Neutrophil (primary cell): ENCODE measurements around the gene SERPINB12.

Source experiments
- H3K27ac ChIP-seq: fragments of 200-600 bp; sonication (generic); 2 replicates; pipeline ENCODE4 v1.5.1; 2016; ENCODE audit warnings: mild to moderate bottlenecking, moderate library complexity
- H3K27me3 ChIP-seq: fragments of 200-600 bp; sonication (generic); 2 replicates; pipeline ENCODE4 v1.6.0; 2016; ENCODE audit warnings: mild to moderate bottlenecking
- H3K36me3 ChIP-seq: fragments of 200-600 bp; sonication (generic); 2 replicates; pipeline ENCODE4 v1.5.1; 2017
- H3K4me1 ChIP-seq, 2 experiments: fragments of 200-600 bp in 1 of 2; sonication (generic) in 1 of 2; 1 replicate in 1 of 2; 2 replicates in 1 of 2; pipeline versions ENCODE4 v1.5.1 to v1.6.1; 2013 to 2016; ENCODE audit warnings: low read depth in 1 of 2, low read length in 1 of 2, mild to moderate bottlenecking in 1 of 2, moderate library complexity in 1 of 2; ENCODE audit not compliant: control insufficient read depth in 1 of 2, insufficient read depth in 1 of 2
- H3K4me3 ChIP-seq, 2 experiments: fragments of 200-600 bp in 1 of 2; sonication (generic) in 1 of 2; 1 replicate in 1 of 2; 2 replicates in 1 of 2; pipeline ENCODE4 v1.5.1; 2013 to 2016; ENCODE audit warnings: low read depth in 1 of 2, low read length in 1 of 2, mild to moderate bottlenecking in 1 of 2, moderate library complexity in 1 of 2
- H3K9me3 ChIP-seq: fragments of 200-600 bp; sonication (generic); 2 replicates; pipeline ENCODE4 v1.5.1; 2016
- TF ChIP-seq, protein P1 (sequence below): fragments of 200-600 bp; sonication (generic); IDR thresholded peaks from 2 replicates; pipeline ENCODE4 v1.5.1; 2016; ENCODE audit warnings: antibody characterized with exemption

The SERPINB12 gene

DNA sequence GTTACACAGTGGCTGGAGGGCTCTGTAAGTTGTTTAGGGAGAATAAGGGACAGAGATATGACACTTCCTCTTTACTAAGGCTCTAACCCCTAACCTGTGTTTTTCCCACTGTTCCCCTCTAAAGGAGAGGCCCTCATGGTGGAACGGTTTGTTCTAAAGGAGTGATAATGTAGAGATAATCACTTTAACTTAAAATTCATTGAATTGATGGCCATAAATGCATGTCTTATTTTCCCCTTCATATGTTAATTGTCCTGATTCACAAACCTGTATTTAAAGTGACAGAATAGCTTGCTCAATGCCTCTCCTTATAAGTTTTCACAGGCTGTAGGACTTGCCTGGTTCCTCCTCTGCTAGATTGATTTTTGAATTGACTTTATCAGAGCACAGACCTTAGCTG is at the start of gene SERPINB12:
Gene SERPINB12 (plus strand): TSS at position 301 of the 400 bp plus-strand sequence. CDS start 13,791 bp downstream, outside the sequence.
- Histone ChIP-seq H3K36me3 (no peaks in the 10 kb centered on the region), H3K4me1 (no peaks in the 10 kb centered on the region), H3K27me3 (no peaks in the 10 kb centered on the region), H3K9me3 (no peaks in the 10 kb centered on the region), H3K4me3 (no peak within 1 kb of the TSS), H3K27ac (no peak within 1 kb of the TSS)
- TF ChIP-seq, protein P1, sequence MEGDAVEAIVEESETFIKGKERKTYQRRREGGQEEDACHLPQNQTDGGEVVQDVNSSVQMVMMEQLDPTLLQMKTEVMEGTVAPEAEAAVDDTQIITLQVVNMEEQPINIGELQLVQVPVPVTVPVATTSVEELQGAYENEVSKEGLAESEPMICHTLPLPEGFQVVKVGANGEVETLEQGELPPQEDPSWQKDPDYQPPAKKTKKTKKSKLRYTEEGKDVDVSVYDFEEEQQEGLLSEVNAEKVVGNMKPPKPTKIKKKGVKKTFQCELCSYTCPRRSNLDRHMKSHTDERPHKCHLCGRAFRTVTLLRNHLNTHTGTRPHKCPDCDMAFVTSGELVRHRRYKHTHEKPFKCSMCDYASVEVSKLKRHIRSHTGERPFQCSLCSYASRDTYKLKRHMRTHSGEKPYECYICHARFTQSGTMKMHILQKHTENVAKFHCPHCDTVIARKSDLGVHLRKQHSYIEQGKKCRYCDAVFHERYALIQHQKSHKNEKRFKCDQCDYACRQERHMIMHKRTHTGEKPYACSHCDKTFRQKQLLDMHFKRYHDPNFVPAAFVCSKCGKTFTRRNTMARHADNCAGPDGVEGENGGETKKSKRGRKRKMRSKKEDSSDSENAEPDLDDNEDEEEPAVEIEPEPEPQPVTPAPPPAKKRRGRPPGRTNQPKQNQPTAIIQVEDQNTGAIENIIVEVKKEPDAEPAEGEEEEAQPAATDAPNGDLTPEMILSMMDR: no peak

DNA sequence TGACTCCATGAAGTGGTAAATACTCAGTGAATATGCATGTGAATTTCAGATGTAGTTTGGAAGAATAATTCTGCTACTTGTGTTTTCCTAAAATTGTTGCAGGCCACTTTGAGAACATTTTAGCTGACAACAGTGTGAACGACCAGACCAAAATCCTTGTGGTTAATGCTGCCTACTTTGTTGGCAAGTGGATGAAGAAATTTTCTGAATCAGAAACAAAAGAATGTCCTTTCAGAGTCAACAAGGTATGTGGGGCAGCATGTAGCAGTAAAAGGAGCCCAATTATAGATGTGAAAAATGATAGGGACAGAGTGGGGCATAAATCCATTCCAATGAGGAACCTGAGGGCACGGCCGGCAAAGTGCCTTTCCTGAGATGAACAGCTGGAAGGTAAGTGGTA is 49.3 kb upstream of the SERPINB12 start:
- Histone ChIP-seq H3K4me3 (no peak overlapping the region), H3K36me3 (no peaks in the 10 kb centered on the region), H3K27ac (no peak overlapping the region), H3K27me3 (no peaks in the 10 kb centered on the region), H3K4me1 (no peaks in the 10 kb centered on the region), H3K9me3 (no peaks in the 10 kb centered on the region)
- TF ChIP-seq, protein P1: no peak

DNA sequence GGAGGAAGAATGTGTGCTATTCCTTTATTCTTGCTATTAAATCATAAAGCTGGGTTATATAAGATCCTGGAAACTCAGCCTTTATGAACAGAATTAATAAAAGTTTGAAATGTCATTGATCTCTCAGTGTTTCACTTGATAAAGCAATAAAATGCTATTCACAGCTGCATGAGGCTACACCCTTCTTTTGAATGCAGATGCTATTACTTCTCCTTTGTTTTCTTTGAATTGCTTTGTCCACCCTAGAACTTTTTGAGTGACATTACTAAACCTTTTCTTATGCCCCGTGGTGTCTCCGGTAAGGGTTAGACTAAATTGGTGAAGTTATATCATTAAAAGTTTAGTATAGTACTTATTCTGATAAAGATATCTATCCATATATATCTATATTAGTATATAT is 46.5 kb upstream of the SERPINB12 start:
- no peaks in the 10 kb centered on the region for H3K9me3 ChIP-seq
- TF ChIP-seq, protein P1: no peak
- H3K4me3 ChIP-seq: no peak overlapping the region
- no peaks in the 10 kb centered on the region for H3K36me3 ChIP-seq
- no peak overlapping the region for H3K27ac ChIP-seq
- no peaks in the 10 kb centered on the region for H3K27me3 ChIP-seq
- H3K4me1 ChIP-seq: no peaks in the 10 kb centered on the region

DNA sequence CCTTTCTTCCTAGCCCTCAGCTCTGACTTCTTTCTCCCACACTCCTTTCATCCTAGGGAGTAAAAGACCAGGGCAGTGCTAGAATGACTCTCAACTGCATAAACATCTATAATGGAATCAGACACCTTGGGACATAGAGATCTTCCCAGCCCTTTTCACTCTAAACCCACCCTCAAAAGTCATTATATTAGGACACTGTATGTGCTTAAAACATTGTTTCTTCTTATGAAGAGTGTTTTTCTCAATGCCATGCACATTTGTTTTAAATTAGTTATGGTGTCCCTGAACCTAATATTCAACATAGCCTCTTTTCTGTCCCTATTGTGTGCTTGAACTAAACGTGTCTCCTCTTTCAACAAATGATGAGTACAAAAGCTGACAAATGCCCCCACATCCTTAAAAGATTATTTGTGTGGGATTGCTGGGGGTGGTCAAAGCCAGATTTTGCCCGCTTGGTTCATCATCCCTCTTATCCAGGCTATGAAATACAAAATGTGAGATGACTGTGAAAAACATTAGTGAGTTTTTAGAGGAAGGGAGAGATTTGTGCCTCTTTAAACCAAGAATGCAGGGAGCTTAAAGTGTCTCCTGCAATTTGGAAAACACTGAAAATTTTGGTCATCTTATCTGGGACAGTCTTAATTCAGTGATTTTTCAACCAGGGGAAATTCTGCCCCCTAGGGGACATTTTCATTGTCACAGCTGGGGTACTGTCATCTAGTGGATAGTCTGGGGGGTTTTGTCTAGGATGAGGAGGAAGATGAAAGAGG is 36.4 kb upstream of the SERPINB12 start:
- Histone ChIP-seq H3K27me3 (no peaks in the 10 kb centered on the region), H3K27ac (no peak overlapping the region), H3K4me3 (no peak overlapping the region), H3K4me1 (no peaks in the 10 kb centered on the region), H3K36me3 (no peaks in the 10 kb centered on the region), H3K9me3 (no peaks in the 10 kb centered on the region)
- TF ChIP-seq, protein P1: no peak

DNA sequence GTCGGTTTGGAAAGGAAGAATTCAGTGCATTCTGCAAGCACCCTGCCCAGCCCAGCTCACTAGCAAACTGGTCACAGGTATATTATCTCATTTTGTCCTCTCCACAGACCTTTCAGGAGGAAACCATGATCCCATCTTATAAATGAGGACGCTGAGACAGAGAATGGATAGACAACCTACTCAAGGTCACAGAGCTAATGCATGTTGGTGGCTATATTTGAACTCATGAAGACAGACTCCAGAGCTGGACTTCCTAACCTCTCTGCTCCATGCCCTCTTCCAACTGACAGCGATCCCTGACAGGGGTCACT is 35.9 kb upstream of the SERPINB12 start:
- Histone ChIP-seq H3K9me3 (no peaks in the 10 kb centered on the region), H3K36me3 (no peaks in the 10 kb centered on the region), H3K27ac (no peak overlapping the region), H3K27me3 (no peaks in the 10 kb centered on the region), H3K4me3 (no peak overlapping the region), H3K4me1 (no peaks in the 10 kb centered on the region)
- TF ChIP-seq, protein P1: no peak
